Measurements from ENCODE around the gene ANP32A.

The ANP32A gene

GRCh38 chr15:68818769-68819494 lies 1.8 kb downstream of the ANP32A start:
- TF ChIP-seq CTCF (conservative IDR thresholded peaks at IDR 0.05), result no peak
- peak overlapping the region; percentile 100 for H3K27ac ChIP-seq

- no peak for TF ChIP-seq CTCF (conservative IDR thresholded peaks at IDR 0.05)
- peak overlapping the region; percentile 100 for H3K27ac ChIP-seq
Measured at GRCh38 chr15:68818066-68818768, 2.5 kb downstream of the ANP32A start.

- TF ChIP-seq CTCF (conservative IDR thresholded peaks at IDR 0.05), result no peak
- H3K27ac ChIP-seq, result peak overlapping the region; percentile 100
Measured at GRCh38 chr15:68817304-68818065, 3.2 kb downstream of the ANP32A start.

GRCh38 chr15:68816795-68817303 lies 3.8 kb downstream of the ANP32A start:
- no peak for TF ChIP-seq CTCF (conservative IDR thresholded peaks at IDR 0.05)
- peak overlapping the region; percentile 100 for H3K27ac ChIP-seq

- peak overlapping the region; percentile 100 for H3K27ac ChIP-seq
- no peak for TF ChIP-seq CTCF (conservative IDR thresholded peaks at IDR 0.05)
Measured at GRCh38 chr15:68816158-68816557, 4.5 kb downstream of the ANP32A start.

- TF ChIP-seq CTCF (conservative IDR thresholded peaks at IDR 0.05), result no peak
- peak overlapping the region; percentile 100 for H3K27ac ChIP-seq
Measured at GRCh38 chr15:68815598-68815997, 5.1 kb downstream of the ANP32A start.

GRCh38 chr15:68814596-68814995 lies 6.1 kb downstream of the ANP32A start:
- peak overlapping the region; percentile 73 for H3K27ac ChIP-seq
- no peak for TF ChIP-seq CTCF (conservative IDR thresholded peaks at IDR 0.05)
